Neural cell (in vitro differentiated cells): ENCODE results near the gene PRKG1. TPM values are rescaled to one million over a fixed set of nuclear protein-coding genes. Genes with fewer than 3 reads are reported as not detected.

Experiments used
- H2AFZ ChIP-seq: fragments of 200-600, 300-800 bp; sonication (generic), shearing (Covaris generic); 2 replicates; pipeline ENCODE4 v1.6.0; 2014; ENCODE audit warnings: low read depth, mild to moderate bottlenecking, antibody characterized with exemption, low read length, moderate library complexity
- H3F3A ChIP-seq: fragments of 200-600 bp; shearing (Covaris generic); 2 replicates; pipeline ENCODE4 v1.6.1; 2016; ENCODE audit warnings: mild to moderate bottlenecking, moderate library complexity, mixed read lengths, antibody characterized with exemption, low read length; ENCODE audit not compliant: insufficient read depth, poor library complexity, severe bottlenecking
- H3K27ac ChIP-seq: fragments of 200-600, 300-800 bp; sonication (generic), shearing (Covaris generic); 2 replicates; pipeline ENCODE4 v1.5.1; 2014; ENCODE audit warnings: mild to moderate bottlenecking, low read length, moderate library complexity
- H3K27me3 ChIP-seq: fragments of 300-800, 200-600 bp; sonication (generic), shearing (Covaris generic); 2 replicates; pipeline ENCODE4 v1.6.0; 2014; ENCODE audit warnings: mild to moderate bottlenecking, low read depth, low read length, moderate library complexity; ENCODE audit not compliant: insufficient read depth
- H3K36me3 ChIP-seq: fragments of 300-800, 200-600 bp; sonication (generic), shearing (Covaris generic); 2 replicates; pipeline ENCODE4 v1.5.1; 2014; ENCODE audit warnings: mild to moderate bottlenecking, antibody characterized with exemption, low read length, moderate library complexity; ENCODE audit not compliant: insufficient read depth
- H3K4me2 ChIP-seq: fragments of 300-800, 200-600 bp; sonication (generic), shearing (Covaris generic); 2 replicates; pipeline ENCODE4 v1.6.0; 2014; ENCODE audit warnings: mild to moderate bottlenecking, low read length
- H3K4me3 ChIP-seq: fragments of 300-800, 200-600 bp; sonication (generic), shearing (Covaris generic); 2 replicates; pipeline ENCODE4 v1.5.1; 2014; ENCODE audit warnings: mild to moderate bottlenecking, low read length, moderate library complexity
- H3K79me2 ChIP-seq: fragments of 200-600 bp; shearing (Covaris generic); replicated peaks from 2 replicates; pipeline ENCODE4 v1.6.0; 2014; ENCODE audit warnings: mild to moderate bottlenecking, low read length, moderate library complexity; ENCODE audit not compliant: insufficient read depth
- H3K9ac ChIP-seq: fragments of 300-800, 200-600 bp; sonication (generic), shearing (Covaris generic); 2 replicates; pipeline ENCODE4 v1.6.1; 2016; ENCODE audit warnings: mild to moderate bottlenecking, low read length, mixed read lengths
- H3K9me2 ChIP-seq: fragments of 200-600 bp; shearing (Covaris generic); 2 replicates; pipeline ENCODE4 v1.6.1; 2016; ENCODE audit warnings: mild to moderate bottlenecking, low read length, mixed read lengths; ENCODE audit not compliant: insufficient read depth
- H3K9me3 ChIP-seq: fragments of 200-600, 300-800 bp; sonication (generic), shearing (Covaris generic); 2 replicates; pipeline ENCODE4 v1.6.1; 2016; ENCODE audit warnings: mild to moderate bottlenecking, mixed run types, low read length, moderate library complexity, mixed read lengths
- H4K20me1 ChIP-seq: fragments of 200-600 bp; shearing (Covaris generic); 2 replicates; pipeline ENCODE4 v1.6.1; 2016; ENCODE audit warnings: mild to moderate bottlenecking, mixed run types; ENCODE audit not compliant: insufficient read depth
- CTCF ChIP-seq: fragments of 450-650 bp; IDR thresholded peaks from 2 replicates; pipeline ENCODE4 v1.5.1; 2014; ENCODE audit warnings: antibody characterized with exemption, mild to moderate bottlenecking, moderate library complexity; ENCODE audit not compliant: poor library complexity, severe bottlenecking
- EP300 ChIP-seq: fragments of 450-650 bp; conservative IDR thresholded peaks from 2 replicates; pipeline ENCODE4 v1.6.1; 2014; ENCODE audit warnings: antibody characterized with exemption, mild to moderate bottlenecking, moderate library complexity; ENCODE audit not compliant: poor library complexity, severe bottlenecking
- EZH2 ChIP-seq: fragments of 200-600, 300-800 bp; shearing (Covaris generic), sonication (generic); IDR thresholded peaks from 2 replicates; pipeline ENCODE4 v1.6.1; 2014; ENCODE audit warnings: antibody characterized with exemption, low read length, borderline replicate concordance, mild to moderate bottlenecking; ENCODE audit not compliant: insufficient read depth, poor library complexity, severe bottlenecking
- POLR2AphosphoS5 ChIP-seq: IDR thresholded peaks from 2 replicates; pipeline ENCODE4 v1.6.1; 2012
- RAD21 ChIP-seq: fragments of 450-650 bp; conservative IDR thresholded peaks from 2 replicates; pipeline ENCODE4 v1.6.1; 2014; ENCODE audit warnings: antibody characterized with exemption, mild to moderate bottlenecking, moderate library complexity
- REST ChIP-seq: IDR thresholded peaks from 2 replicates; pipeline ENCODE4 v1.6.1; 2012; ENCODE audit warnings: borderline replicate concordance
- SMC3 ChIP-seq: fragments of 450-650 bp; conservative IDR thresholded peaks from 2 replicates; pipeline ENCODE4 v1.6.1; 2014; ENCODE audit warnings: antibody characterized with exemption, mild to moderate bottlenecking, moderate library complexity; ENCODE audit not compliant: poor library complexity
- TAF1 ChIP-seq: IDR thresholded peaks from 2 replicates; pipeline ENCODE4 v1.6.1; 2012; ENCODE audit warnings: low read depth
- polyA plus RNA-seq: library from polyadenylated mRNA; depleted of rRNA; stranded (reverse); fragments of >200 nt; gene quantifications from 2 replicates; pipeline ENCODE4 v1.2.3, GENCODE V29; 2014

The PRKG1 gene
- polyA plus RNA-seq, 1 donor from 2014 or later: 2.2 TPM

GRCh38 chr10:51729822-51730555 lies 655.7 kb downstream of the PRKG1 start:
- Histone ChIP-seq H3K79me2 (no peaks in the 10 kb centered on the region), H2AFZ (no peak overlapping the region), H3K4me3 (no peak overlapping the region), H3K4me2 (no peak overlapping the region), H3K27me3 (no peaks in the 10 kb centered on the region), H3F3A (no peaks in the 10 kb centered on the region), H4K20me1 (no peaks in the 10 kb centered on the region), H3K36me3 (no peaks in the 10 kb centered on the region), H3K9ac (no peak overlapping the region), H3K9me2 (no peaks in the 10 kb centered on the region), H3K9me3 (no peaks in the 10 kb centered on the region), H3K27ac (no peak overlapping the region)
- no peak for TF ChIP-seq EZH2
- no peak for TF ChIP-seq REST
- no peak for TF ChIP-seq CTCF
- no peak for TF ChIP-seq RAD21
- TF ChIP-seq TAF1: no peak

GRCh38 chr10:51733057-51733456 lies 658.8 kb downstream of the PRKG1 start:
- H3K9ac ChIP-seq: no peak overlapping the region
- no peaks in the 10 kb centered on the region for H3K36me3 ChIP-seq
- H3K4me2 ChIP-seq: no peak overlapping the region
- H3K27me3 ChIP-seq: no peaks in the 10 kb centered on the region
- H4K20me1 ChIP-seq: no peaks in the 10 kb centered on the region
- H3K27ac ChIP-seq: no peak overlapping the region
- H3F3A ChIP-seq: no peaks in the 10 kb centered on the region
- H3K4me3 ChIP-seq: no peak overlapping the region
- H3K9me3 ChIP-seq: no peaks in the 10 kb centered on the region
- H3K9me2 ChIP-seq: no peaks in the 10 kb centered on the region
- TF ChIP-seq RAD21 (no peak), TAF1 (no peak), EP300 (no peak), CTCF (no peak), POLR2AphosphoS5 (no peak), REST (no peak), SMC3 (no peak), EZH2 (no peak)
- no peaks in the 10 kb centered on the region for H3K79me2 ChIP-seq
- H2AFZ ChIP-seq: no peak overlapping the region
